ENCODE data around the gene LATS2. TPM values are rescaled to one million over a fixed set of nuclear protein-coding genes. Genes with fewer than 3 reads are reported as not detected.

Gene LATS2
- total and polyA plus RNA-seq, 7 experiments from 2014 or later: 1.3 to 11.9 (median 2.3) TPM; not detected in 2

- POLR2A ChIA-PET: no interaction called here
- Histone ChIP-seq H3K4me3 (ENCODE audit: low read length) (no peak overlapping the region), H3K36me3 (ENCODE audit: control insufficient read depth in 2 of 3, insufficient read depth in 3 of 3, low read length in 3 of 3) (no peaks in the 10 kb centered on the region), H3K27ac (ENCODE audit: low read depth, low read length) (no peak overlapping the region), H3K4me1 (ENCODE audit: control insufficient read depth in 2 of 2, insufficient read depth in 2 of 2, low read length in 2 of 2) (peaks cover 0 to 5% of the 10 kb centered on the region in 2 donors), H3K9me3 (ENCODE audit: control insufficient read depth in 2 of 3, low read length in 3 of 3) (no peaks in the 10 kb centered on the region), H3K27me3 (ENCODE audit: control insufficient read depth in 2 of 2, insufficient read depth in 2 of 2, low read length in 2 of 2) (no peaks in the 10 kb centered on the region)
- peaks cover 0 to 4% (median 0%) of the 10 kb centered on the region in 5 donors for H3K36me3 Mint-ChIP-seq
- H3K4me3 Mint-ChIP-seq: no peak overlapping the region
- intact Hi-C loops (cut with micrococcal nuclease): no loop called here
- peaks cover 0 to 7% (median 0%) of the 10 kb centered on the region in 11 donors for H3K9me3 Mint-ChIP-seq
- DNase-seq: no peak
- CTCF ChIA-PET: no interaction called here
- H3K27ac Mint-ChIP-seq: no peak overlapping the region
- peak; percentile 31 for ATAC-seq
- peaks cover 0 to 5% (median 0%) of the 10 kb centered on the region in 5 donors for H3K27me3 Mint-ChIP-seq
- H3K4me1 Mint-ChIP-seq: peaks cover 8 to 20% (median 11%) of the 10 kb centered on the region in 7 donors
Measured at GRCh38 chr13:21034603-21035191, 26.7 kb downstream of the LATS2 start.

GRCh38 chr13:21033856-21034602, 27.4 kb downstream of the LATS2 start:
- no peaks in the 10 kb centered on the region for H3K9me3 ChIP-seq (ENCODE audit: control insufficient read depth in 2 of 3, low read length in 3 of 3)
- no peak overlapping the region for H3K4me3 ChIP-seq (ENCODE audit: low read length)
- H3K36me3 ChIP-seq (ENCODE audit: control insufficient read depth in 2 of 3, insufficient read depth in 3 of 3, low read length in 3 of 3): no peaks in the 10 kb centered on the region
- POLR2A ChIA-PET: no interaction called here
- H3K9me3 Mint-ChIP-seq: peaks cover 0 to 8% (median under 1%) of the 10 kb centered on the region in 11 donors
- CTCF ChIA-PET: no interaction called here
- H3K36me3 Mint-ChIP-seq: peaks cover 0 to 4% (median 0%) of the 10 kb centered on the region in 5 donors
- peaks cover 2 to 15% (median 5%) of the 10 kb centered on the region in 7 donors for H3K4me1 Mint-ChIP-seq
- H3K4me3 Mint-ChIP-seq: no peak overlapping the region
- no peaks in the 10 kb centered on the region for H3K4me1 ChIP-seq (ENCODE audit: control insufficient read depth in 2 of 2, insufficient read depth in 2 of 2, low read length in 2 of 2)
- H3K27me3 ChIP-seq (ENCODE audit: control insufficient read depth in 2 of 2, insufficient read depth in 2 of 2, low read length in 2 of 2): no peaks in the 10 kb centered on the region
- H3K27ac Mint-ChIP-seq: no peak overlapping the region
- DNase-seq (no peak), ATAC-seq (peak; percentile 40)
- H3K27me3 Mint-ChIP-seq: peaks cover 0 to 5% (median 0%) of the 10 kb centered on the region in 5 donors
- intact Hi-C loops (cut with micrococcal nuclease): no loop called here
- H3K27ac ChIP-seq (ENCODE audit: low read depth, low read length): no peak overlapping the region

GRCh38 chr13:21033212-21033840, 28.1 kb downstream of the LATS2 start:
- ChIA-PET CTCF (no interaction called here), POLR2A (no interaction called here)
- no peaks in the 10 kb centered on the region for H3K4me1 ChIP-seq (ENCODE audit: control insufficient read depth in 2 of 2, insufficient read depth in 2 of 2, low read length in 2 of 2)
- H3K9me3 ChIP-seq (ENCODE audit: control insufficient read depth in 2 of 3, low read length in 3 of 3): no peaks in the 10 kb centered on the region
- peaks cover 0 to 5% (median 0%) of the 10 kb centered on the region in 5 donors for H3K27me3 Mint-ChIP-seq
- no peak overlapping the region for H3K4me3 ChIP-seq (ENCODE audit: low read length)
- H3K36me3 Mint-ChIP-seq: peaks cover 0 to 4% (median 0%) of the 10 kb centered on the region in 5 donors
- no peaks in the 10 kb centered on the region for H3K36me3 ChIP-seq (ENCODE audit: control insufficient read depth in 2 of 3, insufficient read depth in 3 of 3, low read length in 3 of 3)
- no peak for DNase-seq
- H3K9me3 Mint-ChIP-seq: peaks cover 0 to 12% (median 3%) of the 10 kb centered on the region in 11 donors
- no peaks in the 10 kb centered on the region for H3K27me3 ChIP-seq (ENCODE audit: control insufficient read depth in 2 of 2, insufficient read depth in 2 of 2, low read length in 2 of 2)
- no peak overlapping the region for H3K27ac ChIP-seq (ENCODE audit: low read depth, low read length)
- intact Hi-C loops (cut with micrococcal nuclease): no loop called here
- no peak for ATAC-seq
- no peak overlapping the region for H3K27ac Mint-ChIP-seq
- H3K4me1 Mint-ChIP-seq: peaks cover 0 to 12% (median 0%) of the 10 kb centered on the region in 7 donors
- no peak overlapping the region for H3K4me3 Mint-ChIP-seq

- Histone ChIP-seq H3K4me3 (ENCODE audit: low read length) (no peak overlapping the region), H3K27ac (ENCODE audit: low read depth, low read length) (no peak overlapping the region), H3K9me3 (ENCODE audit: control insufficient read depth in 2 of 3, low read length in 3 of 3) (no peaks in the 10 kb centered on the region), H3K4me1 (ENCODE audit: control insufficient read depth in 2 of 2, insufficient read depth in 2 of 2, low read length in 2 of 2) (no peaks in the 10 kb centered on the region), H3K27me3 (ENCODE audit: control insufficient read depth in 2 of 2, insufficient read depth in 2 of 2, low read length in 2 of 2) (no peaks in the 10 kb centered on the region), H3K36me3 (ENCODE audit: control insufficient read depth in 2 of 3, insufficient read depth in 3 of 3, low read length in 3 of 3) (no peaks in the 10 kb centered on the region)
- ATAC-seq: no peak
- Mint-ChIP-seq H3K4me3 (no peak overlapping the region), H3K4me1 (peaks cover 0 to 12% (median 0%) of the 10 kb centered on the region in 7 donors), H3K9me3 (peaks cover 0 to 12% (median 3%) of the 10 kb centered on the region in 11 donors), H3K27me3 (peaks cover 0 to 5% (median 0%) of the 10 kb centered on the region in 5 donors), H3K27ac (no peak overlapping the region), H3K36me3 (peaks cover 0 to 4% (median 0%) of the 10 kb centered on the region in 5 donors)
- POLR2A ChIA-PET: no interaction called here
- no peak for DNase-seq
- intact Hi-C loops (cut with micrococcal nuclease): no loop called here
- CTCF ChIA-PET: no interaction called here
Measured at GRCh38 chr13:21032656-21033055, 28.7 kb downstream of the LATS2 start.

- Histone ChIP-seq H3K4me3 (ENCODE audit: low read length) (no peak overlapping the region), H3K9me3 (ENCODE audit: control insufficient read depth in 2 of 3, low read length in 3 of 3) (no peaks in the 10 kb centered on the region), H3K36me3 (ENCODE audit: control insufficient read depth in 2 of 3, insufficient read depth in 3 of 3, low read length in 3 of 3) (no peaks in the 10 kb centered on the region), H3K4me1 (ENCODE audit: control insufficient read depth in 2 of 2, insufficient read depth in 2 of 2, low read length in 2 of 2) (no peaks in the 10 kb centered on the region), H3K27me3 (ENCODE audit: control insufficient read depth in 2 of 2, insufficient read depth in 2 of 2, low read length in 2 of 2) (no peaks in the 10 kb centered on the region), H3K27ac (ENCODE audit: low read depth, low read length) (no peak overlapping the region)
- DNase-seq (no peak), ATAC-seq (no peak)
- intact Hi-C loops (cut with micrococcal nuclease): no loop called here
- H3K27ac Mint-ChIP-seq: no peak overlapping the region
- no peak overlapping the region for H3K4me3 Mint-ChIP-seq
- H3K4me1 Mint-ChIP-seq: peaks cover 0 to 12% (median 0%) of the 10 kb centered on the region in 7 donors
- peaks cover 0 to 5% (median 0%) of the 10 kb centered on the region in 5 donors for H3K27me3 Mint-ChIP-seq
- ChIA-PET CTCF (interaction anchor here (0.6 kb wide), 1 partner anchor 307 kb away, joined by 3 read pairs; no protein-coding TSS in a partner anchor), POLR2A (interaction anchor here (0.5 kb wide), 1 partner anchor 86 kb away, joined by 6 read pairs; no protein-coding TSS in a partner anchor)
- H3K9me3 Mint-ChIP-seq: peaks cover 0 to 18% (median 3%) of the 10 kb centered on the region in 11 donors
- H3K36me3 Mint-ChIP-seq: peaks cover 0 to 4% (median 0%) of the 10 kb centered on the region in 5 donors
Measured at GRCh38 chr13:21031594-21032275, 29.7 kb downstream of the LATS2 start.

- H3K4me3 ChIP-seq (ENCODE audit: low read length): no peak overlapping the region
- H3K36me3 ChIP-seq (ENCODE audit: control insufficient read depth in 2 of 3, insufficient read depth in 3 of 3, low read length in 3 of 3): no peaks in the 10 kb centered on the region
- H3K4me1 Mint-ChIP-seq: peaks cover 0 to 2% (median 0%) of the 10 kb centered on the region in 7 donors
- peaks cover 0 to 7% (median 0%) of the 10 kb centered on the region in 5 donors for H3K27me3 Mint-ChIP-seq
- no peaks in the 10 kb centered on the region for H3K27me3 ChIP-seq (ENCODE audit: control insufficient read depth in 2 of 2, insufficient read depth in 2 of 2, low read length in 2 of 2)
- no peaks in the 10 kb centered on the region for H3K36me3 Mint-ChIP-seq
- H3K9me3 ChIP-seq (ENCODE audit: control insufficient read depth in 2 of 3, low read length in 3 of 3): no peaks in the 10 kb centered on the region
- intact Hi-C loops (cut with micrococcal nuclease): no loop called here
- H3K27ac Mint-ChIP-seq: no peak overlapping the region
- no peak overlapping the region for H3K4me3 Mint-ChIP-seq
- ChIA-PET POLR2A (no interaction called here), CTCF (no interaction called here)
- no peaks in the 10 kb centered on the region for H3K4me1 ChIP-seq (ENCODE audit: control insufficient read depth in 2 of 2, insufficient read depth in 2 of 2, low read length in 2 of 2)
- peaks cover 0 to 11% (median 2%) of the 10 kb centered on the region in 11 donors for H3K9me3 Mint-ChIP-seq
- ATAC-seq (no peak), DNase-seq (no peak)
- H3K27ac ChIP-seq (ENCODE audit: low read depth, low read length): no peak overlapping the region
Measured at GRCh38 chr13:21025539-21025938, 35.8 kb downstream of the LATS2 start.
